GM19328 (cell line): ENCODE results near the gene RNF144A.

Experiments used
- ATAC-seq: cut with Tn5 transposase; IDR thresholded peaks from one replicate; pipeline ENCODE4 v1.9.1; 2021; ENCODE audit warnings: mild to moderate bottlenecking, moderate library complexity; ENCODE audit not compliant: unreplicated experiment

The RNF144A gene

GRCh38 chr2:6945087-6945813 lies 28.0 kb downstream of the RNF144A start:
- ATAC-seq, result peak; percentile 90

- ATAC-seq, result peak; percentile 7
Observed at GRCh38 chr2:6945821-6946220, 28.6 kb downstream of the RNF144A start.

GRCh38 chr2:6946722-6947121 lies 29.5 kb downstream of the RNF144A start:
- ATAC-seq, result no peak

GRCh38 chr2:6947929-6948676 lies 30.9 kb downstream of the RNF144A start:
- ATAC-seq, result no peak

- no peak for ATAC-seq
Observed at GRCh38 chr2:6948677-6949351, 31.6 kb downstream of the RNF144A start.

GRCh38 chr2:6951046-6951445 lies 33.8 kb downstream of the RNF144A start:
- no peak for ATAC-seq

- ATAC-seq, result no peak
Observed at GRCh38 chr2:6952101-6952500, 34.9 kb downstream of the RNF144A start.

GRCh38 chr2:6954586-6954985 lies 37.4 kb downstream of the RNF144A start:
- no peak for ATAC-seq

GRCh38 chr2:6955511-6956136 lies 38.4 kb downstream of the RNF144A start:
- ATAC-seq, result no peak

- ATAC-seq, result no peak
Observed at GRCh38 chr2:6956566-6956965, 39.4 kb downstream of the RNF144A start.

GRCh38 chr2:6957031-6957714 lies 40.0 kb downstream of the RNF144A start:
- no peak for ATAC-seq

- ATAC-seq, result no peak
Observed at GRCh38 chr2:6957910-6958615, 40.9 kb downstream of the RNF144A start.

- no peak for ATAC-seq
Observed at GRCh38 chr2:6958616-6959235, 41.5 kb downstream of the RNF144A start.

- ATAC-seq, result no peak
Observed at GRCh38 chr2:6959751-6960150, 42.5 kb downstream of the RNF144A start.

- ATAC-seq, result no peak
Observed at GRCh38 chr2:6960659-6961058, 43.4 kb downstream of the RNF144A start.

GRCh38 chr2:6963727-6964126 lies 46.5 kb downstream of the RNF144A start:
- ATAC-seq, result no peak

GRCh38 chr2:6965071-6965795 lies 48.0 kb downstream of the RNF144A start:
- ATAC-seq, result no peak

- no peak for ATAC-seq
Observed at GRCh38 chr2:6966446-6966940, 49.3 kb downstream of the RNF144A start.

- no peak for ATAC-seq
Observed at GRCh38 chr2:6967301-6967700, 50.1 kb downstream of the RNF144A start.
